CD4-positive, alpha-beta T cell treated with Interleukin-1 beta for 1 hour (primary cell): Measurements from ENCODE around the gene TCTN1.

Experiments
- DNase-seq, 2 donors: peaks; one replicate each; pipeline ENCODE4 v3.0.0-alpha.2; 2020 to 2022

TCTN1 gene

GRCh38 chr12:110686294-110686903, 72.5 kb downstream of the TCTN1 start:
- no peak for DNase-seq

- DNase-seq = no peak
Observed at GRCh38 chr12:110687396-110688169, 73.7 kb downstream of the TCTN1 start.

- DNase-seq = peak; percentile 37 to 44
Observed at GRCh38 chr12:110688446-110689280, 74.7 kb downstream of the TCTN1 start, which contains the start of gene HVCN1. Gene HVCN1 (minus strand): TSS chr12:110689115. CDS start chr12:110683245, 5,870 bp downstream.

GRCh38 chr12:110689281-110690126, 75.6 kb downstream of the TCTN1 start:
- DNase-seq = peak; percentile 51 to 53

GRCh38 chr12:110690127-110690430, 76.2 kb downstream of the TCTN1 start:
- DNase-seq = no peak

- DNase-seq = peak in 1 of 2 donors; percentile 45
Observed at GRCh38 chr12:110693731-110694130, 79.8 kb downstream of the TCTN1 start.

GRCh38 chr12:110694330-110694901, 80.5 kb downstream of the TCTN1 start:
- DNase-seq = peak in 1 of 2 donors; percentile 36

- DNase-seq = no peak
Observed at GRCh38 chr12:110696283-110696682, 82.4 kb downstream of the TCTN1 start.

- no peak for DNase-seq
Observed at GRCh38 chr12:110697236-110697635, 83.3 kb downstream of the TCTN1 start.

- peak; percentile 83 to 87 for DNase-seq
Observed at GRCh38 chr12:110698171-110698902, 84.4 kb downstream of the TCTN1 start.
